Neural cell (in vitro differentiated cells): ENCODE measurements around the gene VAV3. TPM values are rescaled to one million over a fixed set of nuclear protein-coding genes. Genes with fewer than 3 reads are reported as not detected.
"Not testable (repeated sequence)": the region's sequence is repeated elsewhere in the genome, so short reads cannot be mapped to it uniquely, and the experiment has no call there.

Source experiments
- H2AFZ ChIP-seq: fragments of 200-600, 300-800 bp; sonication (generic), shearing (Covaris generic); 2 replicates; pipeline ENCODE4 v1.6.0; 2014; ENCODE audit warnings: low read depth, mild to moderate bottlenecking, antibody characterized with exemption, low read length, moderate library complexity
- H3F3A ChIP-seq: fragments of 200-600 bp; shearing (Covaris generic); 2 replicates; pipeline ENCODE4 v1.6.1; 2016; ENCODE audit warnings: mild to moderate bottlenecking, moderate library complexity, mixed read lengths, antibody characterized with exemption, low read length; ENCODE audit not compliant: insufficient read depth, poor library complexity, severe bottlenecking
- H3K27ac ChIP-seq: fragments of 200-600, 300-800 bp; sonication (generic), shearing (Covaris generic); 2 replicates; pipeline ENCODE4 v1.5.1; 2014; ENCODE audit warnings: mild to moderate bottlenecking, low read length, moderate library complexity
- H3K27me3 ChIP-seq: fragments of 300-800, 200-600 bp; sonication (generic), shearing (Covaris generic); 2 replicates; pipeline ENCODE4 v1.6.0; 2014; ENCODE audit warnings: mild to moderate bottlenecking, low read depth, low read length, moderate library complexity; ENCODE audit not compliant: insufficient read depth
- H3K36me3 ChIP-seq: fragments of 300-800, 200-600 bp; sonication (generic), shearing (Covaris generic); 2 replicates; pipeline ENCODE4 v1.5.1; 2014; ENCODE audit warnings: mild to moderate bottlenecking, antibody characterized with exemption, low read length, moderate library complexity; ENCODE audit not compliant: insufficient read depth
- H3K4me2 ChIP-seq: fragments of 300-800, 200-600 bp; sonication (generic), shearing (Covaris generic); 2 replicates; pipeline ENCODE4 v1.6.0; 2014; ENCODE audit warnings: mild to moderate bottlenecking, low read length
- H3K4me3 ChIP-seq: fragments of 300-800, 200-600 bp; sonication (generic), shearing (Covaris generic); 2 replicates; pipeline ENCODE4 v1.5.1; 2014; ENCODE audit warnings: mild to moderate bottlenecking, low read length, moderate library complexity
- H3K79me2 ChIP-seq: fragments of 200-600 bp; shearing (Covaris generic); replicated peaks from 2 replicates; pipeline ENCODE4 v1.6.0; 2014; ENCODE audit warnings: mild to moderate bottlenecking, low read length, moderate library complexity; ENCODE audit not compliant: insufficient read depth
- H3K9ac ChIP-seq: fragments of 300-800, 200-600 bp; sonication (generic), shearing (Covaris generic); 2 replicates; pipeline ENCODE4 v1.6.1; 2016; ENCODE audit warnings: mild to moderate bottlenecking, low read length, mixed read lengths
- H3K9me2 ChIP-seq: fragments of 200-600 bp; shearing (Covaris generic); 2 replicates; pipeline ENCODE4 v1.6.1; 2016; ENCODE audit warnings: mild to moderate bottlenecking, low read length, mixed read lengths; ENCODE audit not compliant: insufficient read depth
- H3K9me3 ChIP-seq: fragments of 200-600, 300-800 bp; sonication (generic), shearing (Covaris generic); 2 replicates; pipeline ENCODE4 v1.6.1; 2016; ENCODE audit warnings: mild to moderate bottlenecking, mixed run types, low read length, moderate library complexity, mixed read lengths
- H4K20me1 ChIP-seq: fragments of 200-600 bp; shearing (Covaris generic); 2 replicates; pipeline ENCODE4 v1.6.1; 2016; ENCODE audit warnings: mild to moderate bottlenecking, mixed run types; ENCODE audit not compliant: insufficient read depth
- EP300 ChIP-seq: fragments of 450-650 bp; conservative IDR thresholded peaks from 2 replicates; pipeline ENCODE4 v1.6.1; 2014; ENCODE audit warnings: antibody characterized with exemption, mild to moderate bottlenecking, moderate library complexity; ENCODE audit not compliant: poor library complexity, severe bottlenecking
- EZH2 ChIP-seq: fragments of 200-600, 300-800 bp; shearing (Covaris generic), sonication (generic); IDR thresholded peaks from 2 replicates; pipeline ENCODE4 v1.6.1; 2014; ENCODE audit warnings: antibody characterized with exemption, low read length, borderline replicate concordance, mild to moderate bottlenecking; ENCODE audit not compliant: insufficient read depth, poor library complexity, severe bottlenecking
- MXI1 ChIP-seq: fragments of 450-650 bp; conservative IDR thresholded peaks from 2 replicates; pipeline ENCODE4 v1.6.1; 2014; ENCODE audit warnings: antibody characterized with exemption, mild to moderate bottlenecking; ENCODE audit not compliant: poor library complexity, severe bottlenecking
- POLR2AphosphoS5 ChIP-seq: IDR thresholded peaks from 2 replicates; pipeline ENCODE4 v1.6.1; 2012
- RAD21 ChIP-seq: fragments of 450-650 bp; conservative IDR thresholded peaks from 2 replicates; pipeline ENCODE4 v1.6.1; 2014; ENCODE audit warnings: antibody characterized with exemption, mild to moderate bottlenecking, moderate library complexity
- SMC3 ChIP-seq: fragments of 450-650 bp; conservative IDR thresholded peaks from 2 replicates; pipeline ENCODE4 v1.6.1; 2014; ENCODE audit warnings: antibody characterized with exemption, mild to moderate bottlenecking, moderate library complexity; ENCODE audit not compliant: poor library complexity
- TAF1 ChIP-seq: IDR thresholded peaks from 2 replicates; pipeline ENCODE4 v1.6.1; 2012; ENCODE audit warnings: low read depth
- polyA plus RNA-seq: library from polyadenylated mRNA; depleted of rRNA; stranded (reverse); fragments of >200 nt; gene quantifications from 2 replicates; pipeline ENCODE4 v1.2.3, GENCODE V29; 2014
- TF ChIP-seq, protein P1 (sequence below): fragments of 450-650 bp; IDR thresholded peaks from 2 replicates; pipeline ENCODE4 v1.5.1; 2014; ENCODE audit warnings: antibody characterized with exemption, mild to moderate bottlenecking, moderate library complexity; ENCODE audit not compliant: poor library complexity, severe bottlenecking
- TF ChIP-seq, protein P2 (sequence below): IDR thresholded peaks from 2 replicates; pipeline ENCODE4 v1.6.1; 2012; ENCODE audit warnings: borderline replicate concordance

The VAV3 gene
- polyA plus RNA-seq, 1 donor from 2014 or later, result 7.6 TPM

DNA sequence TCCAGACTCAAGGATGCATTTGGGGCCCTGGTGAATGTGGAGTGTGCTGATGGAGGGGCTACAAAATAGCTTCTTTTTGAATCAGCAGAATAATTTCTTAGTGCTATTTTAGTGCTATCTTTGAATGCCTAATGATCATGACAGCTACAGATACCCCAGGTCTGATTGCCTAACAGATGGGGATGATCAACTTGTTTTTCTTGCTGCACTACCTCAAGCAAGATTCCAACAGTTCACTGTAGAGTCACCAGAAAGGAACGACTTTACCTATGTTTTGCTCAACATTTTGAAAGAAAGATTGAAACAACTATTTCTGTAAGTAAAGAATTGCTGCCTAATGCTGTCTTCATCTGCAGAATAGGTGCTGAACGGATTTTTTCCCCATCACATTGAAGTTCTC lies 42.6 kb upstream of the VAV3 start:
- no peak overlapping the region for H3K4me3 ChIP-seq
- H3K9ac ChIP-seq, result no peak overlapping the region
- TF ChIP-seq EZH2 (no peak), EP300 (no peak), SMC3 (no peak), TAF1 (no peak), MXI1 (no peak), POLR2AphosphoS5 (no peak), RAD21 (no peak)
- TF ChIP-seq, protein P1, sequence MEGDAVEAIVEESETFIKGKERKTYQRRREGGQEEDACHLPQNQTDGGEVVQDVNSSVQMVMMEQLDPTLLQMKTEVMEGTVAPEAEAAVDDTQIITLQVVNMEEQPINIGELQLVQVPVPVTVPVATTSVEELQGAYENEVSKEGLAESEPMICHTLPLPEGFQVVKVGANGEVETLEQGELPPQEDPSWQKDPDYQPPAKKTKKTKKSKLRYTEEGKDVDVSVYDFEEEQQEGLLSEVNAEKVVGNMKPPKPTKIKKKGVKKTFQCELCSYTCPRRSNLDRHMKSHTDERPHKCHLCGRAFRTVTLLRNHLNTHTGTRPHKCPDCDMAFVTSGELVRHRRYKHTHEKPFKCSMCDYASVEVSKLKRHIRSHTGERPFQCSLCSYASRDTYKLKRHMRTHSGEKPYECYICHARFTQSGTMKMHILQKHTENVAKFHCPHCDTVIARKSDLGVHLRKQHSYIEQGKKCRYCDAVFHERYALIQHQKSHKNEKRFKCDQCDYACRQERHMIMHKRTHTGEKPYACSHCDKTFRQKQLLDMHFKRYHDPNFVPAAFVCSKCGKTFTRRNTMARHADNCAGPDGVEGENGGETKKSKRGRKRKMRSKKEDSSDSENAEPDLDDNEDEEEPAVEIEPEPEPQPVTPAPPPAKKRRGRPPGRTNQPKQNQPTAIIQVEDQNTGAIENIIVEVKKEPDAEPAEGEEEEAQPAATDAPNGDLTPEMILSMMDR, result no peak
- TF ChIP-seq, protein P2, sequence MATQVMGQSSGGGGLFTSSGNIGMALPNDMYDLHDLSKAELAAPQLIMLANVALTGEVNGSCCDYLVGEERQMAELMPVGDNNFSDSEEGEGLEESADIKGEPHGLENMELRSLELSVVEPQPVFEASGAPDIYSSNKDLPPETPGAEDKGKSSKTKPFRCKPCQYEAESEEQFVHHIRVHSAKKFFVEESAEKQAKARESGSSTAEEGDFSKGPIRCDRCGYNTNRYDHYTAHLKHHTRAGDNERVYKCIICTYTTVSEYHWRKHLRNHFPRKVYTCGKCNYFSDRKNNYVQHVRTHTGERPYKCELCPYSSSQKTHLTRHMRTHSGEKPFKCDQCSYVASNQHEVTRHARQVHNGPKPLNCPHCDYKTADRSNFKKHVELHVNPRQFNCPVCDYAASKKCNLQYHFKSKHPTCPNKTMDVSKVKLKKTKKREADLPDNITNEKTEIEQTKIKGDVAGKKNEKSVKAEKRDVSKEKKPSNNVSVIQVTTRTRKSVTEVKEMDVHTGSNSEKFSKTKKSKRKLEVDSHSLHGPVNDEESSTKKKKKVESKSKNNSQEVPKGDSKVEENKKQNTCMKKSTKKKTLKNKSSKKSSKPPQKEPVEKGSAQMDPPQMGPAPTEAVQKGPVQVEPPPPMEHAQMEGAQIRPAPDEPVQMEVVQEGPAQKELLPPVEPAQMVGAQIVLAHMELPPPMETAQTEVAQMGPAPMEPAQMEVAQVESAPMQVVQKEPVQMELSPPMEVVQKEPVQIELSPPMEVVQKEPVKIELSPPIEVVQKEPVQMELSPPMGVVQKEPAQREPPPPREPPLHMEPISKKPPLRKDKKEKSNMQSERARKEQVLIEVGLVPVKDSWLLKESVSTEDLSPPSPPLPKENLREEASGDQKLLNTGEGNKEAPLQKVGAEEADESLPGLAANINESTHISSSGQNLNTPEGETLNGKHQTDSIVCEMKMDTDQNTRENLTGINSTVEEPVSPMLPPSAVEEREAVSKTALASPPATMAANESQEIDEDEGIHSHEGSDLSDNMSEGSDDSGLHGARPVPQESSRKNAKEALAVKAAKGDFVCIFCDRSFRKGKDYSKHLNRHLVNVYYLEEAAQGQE, result no peak
- no peak overlapping the region for H2AFZ ChIP-seq
- H3K27me3 ChIP-seq, result no peaks in the 10 kb centered on the region
- no peaks in the 10 kb centered on the region for H3K9me2 ChIP-seq
- H3K4me2 ChIP-seq, result no peak overlapping the region
- no peaks in the 10 kb centered on the region for H3K79me2 ChIP-seq
- H3K9me3 ChIP-seq, result no peaks in the 10 kb centered on the region
- no peaks in the 10 kb centered on the region for H4K20me1 ChIP-seq
- no peaks in the 10 kb centered on the region for H3F3A ChIP-seq
- H3K36me3 ChIP-seq, result no peaks in the 10 kb centered on the region
- H3K27ac ChIP-seq, result no peak overlapping the region

DNA sequence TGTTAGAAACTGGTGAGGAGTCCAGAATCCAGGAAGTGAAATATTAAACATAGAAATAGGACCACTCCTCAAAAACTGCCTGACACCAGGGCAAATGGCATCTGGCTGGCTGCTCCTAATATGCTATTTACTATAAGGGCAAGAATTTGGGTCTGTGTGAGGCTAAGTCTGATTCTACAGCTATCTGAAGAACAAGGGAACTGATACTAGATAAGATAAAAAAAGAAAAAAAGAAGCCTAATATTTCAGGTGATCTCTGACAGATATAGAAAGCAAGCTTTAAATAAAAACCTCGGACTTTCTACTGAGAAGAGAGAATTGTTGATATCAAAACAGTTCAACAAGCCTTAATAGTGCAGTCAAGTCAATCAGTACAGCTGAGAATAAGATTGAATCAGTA lies 42.1 kb upstream of the VAV3 start:
- H3K36me3 ChIP-seq, result no peaks in the 10 kb centered on the region
- H3K9me2 ChIP-seq, result no peaks in the 10 kb centered on the region
- H3K9ac ChIP-seq, result no peak overlapping the region
- H4K20me1 ChIP-seq, result no peaks in the 10 kb centered on the region
- no peak overlapping the region for H3K4me3 ChIP-seq
- TF ChIP-seq EZH2 (no peak), EP300 (no peak), SMC3 (no peak), POLR2AphosphoS5 (no peak), RAD21 (no peak)
- TF ChIP-seq, protein P2, result no peak
- TF ChIP-seq, protein P1, result no peak
- H3F3A ChIP-seq, result no peaks in the 10 kb centered on the region
- H3K4me2 ChIP-seq, result no peak overlapping the region
- H3K27ac ChIP-seq, result no peak overlapping the region
- no peaks in the 10 kb centered on the region for H3K79me2 ChIP-seq
- no peaks in the 10 kb centered on the region for H3K9me3 ChIP-seq
- H3K27me3 ChIP-seq, result no peaks in the 10 kb centered on the region
- no peak overlapping the region for H2AFZ ChIP-seq

DNA sequence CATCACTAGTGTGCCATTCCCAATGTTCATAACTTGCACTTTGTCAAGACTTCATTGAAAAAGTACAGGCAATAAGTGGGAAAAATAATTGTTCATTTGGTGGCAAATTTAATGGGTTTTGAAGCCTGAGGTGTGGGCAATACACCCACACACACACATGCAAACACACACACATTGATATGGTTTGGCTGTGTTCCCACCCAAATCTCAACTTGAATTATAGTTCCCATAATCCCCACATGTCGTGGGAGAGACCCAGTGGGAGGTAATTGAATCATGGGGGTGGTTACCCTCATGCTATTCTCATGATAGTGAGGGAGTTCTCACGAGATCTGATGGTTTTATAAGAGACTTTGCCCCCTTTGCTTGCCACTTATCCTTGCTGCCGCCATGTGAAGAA lies 39.9 kb upstream of the VAV3 start:
- H3K9ac ChIP-seq, H3K79me2 ChIP-seq, H3K36me3 ChIP-seq, H3K27ac ChIP-seq, H3K4me3 ChIP-seq, H3K4me2 ChIP-seq, H3K9me2 ChIP-seq, H3F3A ChIP-seq, H2AFZ ChIP-seq, H3K27me3 ChIP-seq, H3K9me3 ChIP-seq, H4K20me1 ChIP-seq: not testable (repeated sequence)
